ENCODE data around the gene CREB5.
"Not testable (repeated sequence)": the region's sequence is repeated elsewhere in the genome, so short reads cannot be mapped to it uniquely, and the experiment has no call there.

CREB5 gene

DNA sequence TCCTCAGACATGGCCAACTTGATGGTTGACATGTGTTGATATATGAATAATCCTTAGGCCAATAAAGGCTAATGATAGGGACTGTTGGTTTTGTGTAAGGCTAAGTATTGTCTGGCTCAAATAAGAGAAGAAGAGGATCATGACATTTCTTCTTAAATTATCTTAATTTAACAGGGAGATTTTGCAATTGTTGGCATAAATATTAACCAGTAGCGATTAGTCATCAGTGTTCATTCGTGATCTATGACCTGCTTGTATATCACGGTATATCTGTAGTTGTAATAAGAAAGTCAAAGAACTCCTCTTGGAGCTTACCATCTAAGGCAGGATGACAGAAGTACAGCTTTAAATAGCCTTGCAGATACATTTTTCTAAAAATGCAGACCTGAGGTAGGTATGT, 196.4 kb downstream of the CREB5 start:
- Histone ChIP-seq H3K27ac (no peak overlapping the region), H3K9me3 (ENCODE audit: control insufficient read depth, low read length) (no peaks in the 10 kb centered on the region)
- no peak for TF ChIP-seq CTCF (IDR thresholded peaks at IDR 0.05)

DNA sequence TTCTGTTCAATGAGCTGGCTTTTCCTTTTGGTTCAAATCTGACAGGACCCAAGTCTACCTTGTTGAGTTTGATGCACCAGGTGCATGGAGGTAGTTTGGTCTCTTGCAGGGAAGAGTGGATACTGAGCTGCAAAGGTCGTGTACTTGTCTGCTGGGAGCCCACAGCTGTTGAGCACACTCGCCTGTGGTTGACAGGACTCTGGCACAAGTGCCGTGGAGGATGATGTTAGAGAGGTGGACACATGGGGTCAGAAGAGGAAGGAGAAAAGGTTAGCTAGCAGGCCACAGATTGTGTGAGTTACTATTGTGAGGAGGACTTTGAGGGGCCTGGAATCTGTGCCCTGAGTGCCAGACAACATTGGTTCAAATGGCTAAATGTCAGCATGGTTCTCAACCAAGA, 197.3 kb downstream of the CREB5 start:
- no peaks in the 10 kb centered on the region for H3K27me3 ChIP-seq (ENCODE audit: control insufficient read depth, insufficient read depth, low read length)
- no peak overlapping the region for H2AFZ ChIP-seq
- H3K4me2 ChIP-seq (ENCODE audit: low read length): no peak overlapping the region
- no peak for TF ChIP-seq CTCF (IDR thresholded peaks at IDR 0.05)
- no peak overlapping the region for H3K9ac ChIP-seq
- no peaks in the 10 kb centered on the region for H3K79me2 ChIP-seq
- no peaks in the 10 kb centered on the region for H3K36me3 ChIP-seq (ENCODE audit: control insufficient read depth, insufficient read depth, low read length)
- peaks cover 6% of the 10 kb centered on the region for H3K4me1 ChIP-seq
- no peaks in the 10 kb centered on the region for H3K9me3 ChIP-seq (ENCODE audit: control insufficient read depth, low read length)
- no peak overlapping the region for H3K27ac ChIP-seq
- H3K4me3 ChIP-seq (ENCODE audit: low read depth, low read length): no peak overlapping the region

More for the DNA sequence above, 196.4 kb downstream of the CREB5 start:
- Histone ChIP-seq H3K4me3 (ENCODE audit: low read depth, low read length) (no peak overlapping the region), H3K36me3 (ENCODE audit: control insufficient read depth, insufficient read depth, low read length) (no peaks in the 10 kb centered on the region), H3K4me2 (ENCODE audit: low read length) (no peak overlapping the region), H3K4me1 (peaks cover 6% of the 10 kb centered on the region), H2AFZ (no peak overlapping the region), H3K27me3 (ENCODE audit: control insufficient read depth, insufficient read depth, low read length) (no peaks in the 10 kb centered on the region), H3K9ac (no peak overlapping the region), H3K79me2 (no peaks in the 10 kb centered on the region)

GRCh38 chr7:28611399-28611897, 199.1 kb downstream of the CREB5 start:
- not testable (repeated sequence) for H2AFZ ChIP-seq; H3K36me3 ChIP-seq (ENCODE audit: control insufficient read depth, insufficient read depth, low read length); H3K27ac ChIP-seq; H3K4me3 ChIP-seq (ENCODE audit: low read depth, low read length); H3K27me3 ChIP-seq (ENCODE audit: control insufficient read depth, insufficient read depth, low read length); H3K9ac ChIP-seq; H3K9me3 ChIP-seq (ENCODE audit: control insufficient read depth, low read length); H3K79me2 ChIP-seq; H3K4me1 ChIP-seq; H3K4me2 ChIP-seq (ENCODE audit: low read length)

DNA sequence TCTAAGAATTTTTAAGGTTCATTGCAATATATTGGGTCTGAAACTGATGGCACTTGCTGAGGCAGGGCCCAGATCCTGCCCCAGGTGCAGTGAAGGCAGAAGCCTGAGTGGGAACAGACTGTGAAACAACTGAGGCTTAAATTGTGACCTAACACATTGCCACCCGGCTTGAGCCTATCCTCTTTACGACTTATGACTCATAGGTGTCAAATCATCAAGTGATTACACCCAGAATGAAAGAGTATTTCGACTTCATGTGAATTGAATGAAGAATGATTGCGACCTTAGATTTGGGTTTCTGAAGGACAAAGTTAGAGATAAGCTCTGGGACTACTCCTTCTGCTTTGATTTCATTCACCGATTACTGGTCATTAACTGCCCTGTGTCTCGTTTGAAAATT, 200.9 kb downstream of the CREB5 start:
- Histone ChIP-seq H3K9me3 (ENCODE audit: control insufficient read depth, low read length) (no peaks in the 10 kb centered on the region), H3K79me2 (no peaks in the 10 kb centered on the region), H3K4me2 (ENCODE audit: low read length) (no peak overlapping the region), H3K9ac (no peak overlapping the region), H3K4me3 (ENCODE audit: low read depth, low read length) (no peak overlapping the region), H3K4me1 (peaks cover 12% of the 10 kb centered on the region), H3K27me3 (ENCODE audit: control insufficient read depth, insufficient read depth, low read length) (no peaks in the 10 kb centered on the region), H3K36me3 (ENCODE audit: control insufficient read depth, insufficient read depth, low read length) (no peaks in the 10 kb centered on the region), H3K27ac (no peak overlapping the region), H2AFZ (peak overlapping the region; percentile 59)
- no peak for TF ChIP-seq CTCF (IDR thresholded peaks at IDR 0.05)

DNA sequence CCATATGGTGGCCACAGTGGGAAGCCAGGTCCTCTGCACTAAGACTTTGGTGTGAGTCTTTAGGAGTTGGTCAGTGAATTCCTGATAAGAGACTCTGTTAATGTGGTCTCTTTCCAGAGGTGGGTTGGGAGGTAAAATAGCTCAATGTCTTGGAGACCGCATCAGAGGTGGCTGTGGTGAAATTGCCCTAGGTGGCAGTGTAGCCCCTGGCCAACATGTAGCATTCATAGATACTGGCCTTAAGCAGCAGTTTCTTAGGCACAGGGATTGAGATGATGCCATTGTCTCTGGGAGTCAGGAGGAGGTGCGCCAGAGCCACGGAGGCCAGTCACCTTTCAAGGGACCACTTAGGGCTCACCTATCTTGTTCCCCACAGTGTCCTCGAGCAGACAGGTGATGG, 202.8 kb downstream of the CREB5 start:
- no peaks in the 10 kb centered on the region for H3K9me3 ChIP-seq (ENCODE audit: control insufficient read depth, low read length)
- no peak overlapping the region for H3K27ac ChIP-seq
- H2AFZ ChIP-seq: no peak overlapping the region
- H3K9ac ChIP-seq: no peak overlapping the region
- no peaks in the 10 kb centered on the region for H3K36me3 ChIP-seq (ENCODE audit: control insufficient read depth, insufficient read depth, low read length)
- H3K4me1 ChIP-seq: peaks cover 12% of the 10 kb centered on the region
- H3K4me2 ChIP-seq (ENCODE audit: low read length): no peak overlapping the region
- H3K4me3 ChIP-seq (ENCODE audit: low read depth, low read length): no peak overlapping the region
- no peak for TF ChIP-seq CTCF (IDR thresholded peaks at IDR 0.05)
- H3K27me3 ChIP-seq (ENCODE audit: control insufficient read depth, insufficient read depth, low read length): no peaks in the 10 kb centered on the region
- H3K79me2 ChIP-seq: no peaks in the 10 kb centered on the region
